Fibroblast of lung (primary cell): ENCODE results near the gene NRIP3. TPM values are rescaled to one million over a fixed set of nuclear protein-coding genes. Genes with fewer than 3 reads are reported as not detected.

Source experiments
- DNase-seq, 2 donors: peaks; one replicate each; pipeline versions ENCODE4 v3.0.0 to v3.0.0-alpha.2; 2010; ENCODE audit warnings: low read depth in 2 of 2
- H2AFZ ChIP-seq: 2 replicates; pipeline ENCODE4 v1.5.1; 2012; ENCODE audit warnings: low read length, control low read depth, inconsistent platforms
- H3K27ac ChIP-seq: 2 replicates; pipeline ENCODE4 v1.5.1; 2011; ENCODE audit warnings: low read length, control low read depth; ENCODE audit not compliant: insufficient read depth
- H3K27me3 ChIP-seq: 2 replicates; pipeline ENCODE4 v1.5.1; 2011; ENCODE audit warnings: mild to moderate bottlenecking, low read length; ENCODE audit not compliant: control insufficient read depth, insufficient read depth
- H3K36me3 ChIP-seq: 2 replicates; pipeline ENCODE4 v1.5.1; 2011; ENCODE audit warnings: low read length; ENCODE audit not compliant: control insufficient read depth, insufficient read depth
- H3K4me1 ChIP-seq: 2 replicates; pipeline ENCODE4 v1.5.1; 2011; ENCODE audit warnings: low read length; ENCODE audit not compliant: control insufficient read depth, insufficient read depth; ENCODE audit errors: extremely low read depth
- H3K4me2 ChIP-seq: 2 replicates; pipeline ENCODE4 v1.5.1; 2011; ENCODE audit warnings: low read length, control low read depth; ENCODE audit not compliant: insufficient read depth; ENCODE audit errors: extremely low read depth
- H3K4me3 ChIP-seq, 4 experiments: fragments of 200-600 bp in 1 of 4; sonication (generic) in 1 of 4; replicated peaks in 1 of 4; 2 replicates each; pipeline ENCODE4 v1.5.1; 2011 to 2016; ENCODE audit warnings: low read length in 4 of 4, low read depth in 3 of 4, mild to moderate bottlenecking in 3 of 4, control low read depth in 2 of 4, inconsistent platforms in 1 of 4, mixed read lengths in 1 of 4; ENCODE audit not compliant: insufficient read depth in 1 of 4; ENCODE audit errors: control extremely low read depth in 1 of 4
- H3K79me2 ChIP-seq: 2 replicates; pipeline ENCODE4 v1.5.1; 2012; ENCODE audit warnings: mild to moderate bottlenecking, low read length, inconsistent platforms; ENCODE audit not compliant: control insufficient read depth, insufficient read depth
- H3K9ac ChIP-seq: 2 replicates; pipeline ENCODE4 v1.5.1; 2011; ENCODE audit warnings: mild to moderate bottlenecking, low read length, control low read depth; ENCODE audit not compliant: insufficient read depth
- H3K9me3 ChIP-seq: 2 replicates; pipeline ENCODE4 v1.5.1; 2012; ENCODE audit warnings: low read depth, low read length; ENCODE audit not compliant: control insufficient read depth, insufficient read depth
- H4K20me1 ChIP-seq: 2 replicates; pipeline ENCODE4 v1.5.1; 2011; ENCODE audit warnings: low read length; ENCODE audit not compliant: control insufficient read depth, insufficient read depth; ENCODE audit errors: extremely low read depth
- CTCF ChIP-seq, 2 donors: IDR thresholded peaks in 1 of 2; conservative IDR thresholded peaks in 1 of 2; 1 replicate in 1 of 2; 2 replicates in 1 of 2; pipeline ENCODE4 v1.5.1; 2011 to 2012; ENCODE audit warnings: low read length in 2 of 2, control low read depth in 1 of 2, inconsistent platforms in 1 of 2, low read depth in 1 of 2, mild to moderate bottlenecking in 1 of 2
- EZH2 ChIP-seq: IDR thresholded peaks from 2 replicates; pipeline ENCODE4 v1.5.1; 2012; ENCODE audit warnings: low read length, control low read depth, mild to moderate bottlenecking; ENCODE audit errors: missing control alignments
- polyA plus RNA-seq, 2 donors: library from polyadenylated mRNA; depleted of rRNA in 1 of 2; stranded (reverse) in 1 of 2; unstranded in 1 of 2; fragments of >200 nt; gene quantifications; 2 replicates each; pipeline ENCODE4 v1.2.1, GENCODE V29; 2011 to 2012; ENCODE audit warnings: missing spikeins in 1 of 2
- total RNA-seq: library from RNA; depleted of rRNA; stranded (reverse); fragments of >200 nt; gene quantifications from 2 replicates; pipeline ENCODE4 v1.2.1, GENCODE V29; 2014

Gene NRIP3
- total and polyA plus RNA-seq, 2 donors (not counting 1 experiment from before 2014, with no cell fraction given): 8.8 to 11.7 TPM

- Histone ChIP-seq H3K4me1 (no peaks in the 10 kb centered on the region), H2AFZ (no peak overlapping the region), H3K4me3 (no peak overlapping the region), H3K9ac (no peak overlapping the region), H3K79me2 (no peaks in the 10 kb centered on the region), H4K20me1 (no peaks in the 10 kb centered on the region), H3K9me3 (no peaks in the 10 kb centered on the region), H3K27ac (no peak overlapping the region), H3K4me2 (no peak overlapping the region), H3K27me3 (peaks cover 2% of the 10 kb centered on the region), H3K36me3 (no peaks in the 10 kb centered on the region)
- TF ChIP-seq EZH2 (no peak), CTCF (conservative IDR thresholded peaks at IDR 0.05 in 1 of 2, IDR thresholded peaks at IDR 0.05 in 1 of 2; ENCODE audit: low read depth in 1 of 2, low read length in 2 of 2) (no peak)
- DNase-seq: no peak
Measured at GRCh38 chr11:9041747-9042146, 37.9 kb upstream of the NRIP3 start.

- H3K4me2 ChIP-seq: no peak overlapping the region
- H3K4me3 ChIP-seq: no peak overlapping the region
- peaks cover 2% of the 10 kb centered on the region for H3K27me3 ChIP-seq
- H3K27ac ChIP-seq: no peak overlapping the region
- H2AFZ ChIP-seq: no peak overlapping the region
- TF ChIP-seq EZH2 (no peak), CTCF (conservative IDR thresholded peaks at IDR 0.05 in 1 of 2, IDR thresholded peaks at IDR 0.05 in 1 of 2; ENCODE audit: low read depth in 1 of 2, low read length in 2 of 2) (no peak)
- H3K4me1 ChIP-seq: no peaks in the 10 kb centered on the region
- H3K9ac ChIP-seq: no peak overlapping the region
- H3K9me3 ChIP-seq: no peaks in the 10 kb centered on the region
- H3K79me2 ChIP-seq: no peaks in the 10 kb centered on the region
- no peak for DNase-seq
- H3K36me3 ChIP-seq: no peaks in the 10 kb centered on the region
- no peaks in the 10 kb centered on the region for H4K20me1 ChIP-seq
Measured at GRCh38 chr11:9040410-9040809, 36.6 kb upstream of the NRIP3 start.

- Histone ChIP-seq H3K4me2 (no peak overlapping the region), H3K9ac (no peak overlapping the region), H3K4me3 (no peak overlapping the region), H3K27me3 (peaks cover 2% of the 10 kb centered on the region), H2AFZ (no peak overlapping the region), H3K4me1 (no peaks in the 10 kb centered on the region), H4K20me1 (no peaks in the 10 kb centered on the region), H3K36me3 (no peaks in the 10 kb centered on the region), H3K79me2 (no peaks in the 10 kb centered on the region), H3K27ac (no peak overlapping the region), H3K9me3 (no peaks in the 10 kb centered on the region)
- DNase-seq: no peak
- no peak for TF ChIP-seq EZH2
- no peak for TF ChIP-seq CTCF (conservative IDR thresholded peaks at IDR 0.05 in 1 of 2, IDR thresholded peaks at IDR 0.05 in 1 of 2; ENCODE audit: low read depth in 1 of 2, low read length in 2 of 2)
Measured at GRCh38 chr11:9039863-9040262, 36.1 kb upstream of the NRIP3 start.
